ENCODE measurements around the gene ITPR1.

Gene ITPR1

GRCh38 chr3:4751029-4751501, 257.9 kb downstream of the ITPR1 start:
- Histone ChIP-seq H3K4me3 (ENCODE audit: low read depth, low read length) (no peak overlapping the region), H3K27me3 (ENCODE audit: control insufficient read depth, insufficient read depth, low read length) (no peaks in the 10 kb centered on the region), H3K4me1 (ENCODE audit: control insufficient read depth, insufficient read depth, low read length) (peaks cover 6% of the 10 kb centered on the region), H3K9me3 (ENCODE audit: control insufficient read depth, insufficient read depth, low read length) (no peaks in the 10 kb centered on the region), H3K9ac (ENCODE audit: low read depth, low read length) (no peak overlapping the region), H3K36me3 (ENCODE audit: control insufficient read depth, insufficient read depth, low read length) (no peaks in the 10 kb centered on the region)

GRCh38 chr3:4751502-4752101, 258.5 kb downstream of the ITPR1 start:
- Histone ChIP-seq H3K9me3 (ENCODE audit: control insufficient read depth, insufficient read depth, low read length) (no peaks in the 10 kb centered on the region), H3K4me3 (ENCODE audit: low read depth, low read length) (no peak overlapping the region), H3K9ac (ENCODE audit: low read depth, low read length) (no peak overlapping the region), H3K36me3 (ENCODE audit: control insufficient read depth, insufficient read depth, low read length) (no peaks in the 10 kb centered on the region), H3K27me3 (ENCODE audit: control insufficient read depth, insufficient read depth, low read length) (no peaks in the 10 kb centered on the region), H3K4me1 (ENCODE audit: control insufficient read depth, insufficient read depth, low read length) (peaks cover 6% of the 10 kb centered on the region)

- Histone ChIP-seq H3K9me3 (ENCODE audit: control insufficient read depth, insufficient read depth, low read length) (no peaks in the 10 kb centered on the region), H3K4me1 (ENCODE audit: control insufficient read depth, insufficient read depth, low read length) (peaks cover 6% of the 10 kb centered on the region), H3K36me3 (ENCODE audit: control insufficient read depth, insufficient read depth, low read length) (no peaks in the 10 kb centered on the region), H3K27me3 (ENCODE audit: control insufficient read depth, insufficient read depth, low read length) (no peaks in the 10 kb centered on the region), H3K4me3 (ENCODE audit: low read depth, low read length) (no peak overlapping the region), H3K9ac (ENCODE audit: low read depth, low read length) (no peak overlapping the region)
Measured at GRCh38 chr3:4752201-4753072, 259.3 kb downstream of the ITPR1 start.

- H3K36me3 ChIP-seq (ENCODE audit: control insufficient read depth, insufficient read depth, low read length), result no peaks in the 10 kb centered on the region
- H3K9ac ChIP-seq (ENCODE audit: low read depth, low read length), result no peak overlapping the region
- peaks cover 6% of the 10 kb centered on the region for H3K4me1 ChIP-seq (ENCODE audit: control insufficient read depth, insufficient read depth, low read length)
- H3K9me3 ChIP-seq (ENCODE audit: control insufficient read depth, insufficient read depth, low read length), result no peaks in the 10 kb centered on the region
- H3K27me3 ChIP-seq (ENCODE audit: control insufficient read depth, insufficient read depth, low read length), result no peaks in the 10 kb centered on the region
- H3K4me3 ChIP-seq (ENCODE audit: low read depth, low read length), result no peak overlapping the region
Measured at GRCh38 chr3:4753073-4753691, 260.0 kb downstream of the ITPR1 start.

- H3K27me3 ChIP-seq (ENCODE audit: control insufficient read depth, insufficient read depth, low read length), result no peaks in the 10 kb centered on the region
- H3K9ac ChIP-seq (ENCODE audit: low read depth, low read length), result no peak overlapping the region
- no peaks in the 10 kb centered on the region for H3K36me3 ChIP-seq (ENCODE audit: control insufficient read depth, insufficient read depth, low read length)
- peaks cover 6% of the 10 kb centered on the region for H3K4me1 ChIP-seq (ENCODE audit: control insufficient read depth, insufficient read depth, low read length)
- H3K9me3 ChIP-seq (ENCODE audit: control insufficient read depth, insufficient read depth, low read length), result no peaks in the 10 kb centered on the region
- H3K4me3 ChIP-seq (ENCODE audit: low read depth, low read length), result no peak overlapping the region
Measured at GRCh38 chr3:4754180-4755086, 261.3 kb downstream of the ITPR1 start.

- Histone ChIP-seq H3K9me3 (ENCODE audit: control insufficient read depth, insufficient read depth, low read length) (no peaks in the 10 kb centered on the region), H3K4me1 (ENCODE audit: control insufficient read depth, insufficient read depth, low read length) (peaks cover 4% of the 10 kb centered on the region), H3K36me3 (ENCODE audit: control insufficient read depth, insufficient read depth, low read length) (no peaks in the 10 kb centered on the region), H3K9ac (ENCODE audit: low read depth, low read length) (no peak overlapping the region), H3K4me3 (ENCODE audit: low read depth, low read length) (no peak overlapping the region), H3K27me3 (ENCODE audit: control insufficient read depth, insufficient read depth, low read length) (no peaks in the 10 kb centered on the region)
Measured at GRCh38 chr3:4755566-4755965, 262.4 kb downstream of the ITPR1 start.

- H3K9ac ChIP-seq (ENCODE audit: low read depth, low read length), result no peak overlapping the region
- no peak overlapping the region for H3K4me3 ChIP-seq (ENCODE audit: low read depth, low read length)
- no peaks in the 10 kb centered on the region for H3K9me3 ChIP-seq (ENCODE audit: control insufficient read depth, insufficient read depth, low read length)
- H3K4me1 ChIP-seq (ENCODE audit: control insufficient read depth, insufficient read depth, low read length), result no peaks in the 10 kb centered on the region
- H3K36me3 ChIP-seq (ENCODE audit: control insufficient read depth, insufficient read depth, low read length), result no peaks in the 10 kb centered on the region
- H3K27me3 ChIP-seq (ENCODE audit: control insufficient read depth, insufficient read depth, low read length), result no peaks in the 10 kb centered on the region
Measured at GRCh38 chr3:4756057-4756775, 263.1 kb downstream of the ITPR1 start.

GRCh38 chr3:4756855-4757574, 263.9 kb downstream of the ITPR1 start:
- Histone ChIP-seq H3K4me1 (ENCODE audit: control insufficient read depth, insufficient read depth, low read length) (no peaks in the 10 kb centered on the region), H3K27me3 (ENCODE audit: control insufficient read depth, insufficient read depth, low read length) (no peaks in the 10 kb centered on the region), H3K36me3 (ENCODE audit: control insufficient read depth, insufficient read depth, low read length) (no peaks in the 10 kb centered on the region), H3K9me3 (ENCODE audit: control insufficient read depth, insufficient read depth, low read length) (no peaks in the 10 kb centered on the region), H3K9ac (ENCODE audit: low read depth, low read length) (no peak overlapping the region), H3K4me3 (ENCODE audit: low read depth, low read length) (no peak overlapping the region)

- Histone ChIP-seq H3K27me3 (ENCODE audit: control insufficient read depth, insufficient read depth, low read length) (no peaks in the 10 kb centered on the region), H3K9me3 (ENCODE audit: control insufficient read depth, insufficient read depth, low read length) (no peaks in the 10 kb centered on the region)
Measured at GRCh38 chr3:4757575-4758248, 264.6 kb downstream of the ITPR1 start.

GRCh38 chr3:4758249-4758860, 265.2 kb downstream of the ITPR1 start:
- Histone ChIP-seq H3K9me3 (ENCODE audit: control insufficient read depth, insufficient read depth, low read length) (no peaks in the 10 kb centered on the region), H3K9ac (ENCODE audit: low read depth, low read length) (no peak overlapping the region), H3K4me3 (ENCODE audit: low read depth, low read length) (no peak overlapping the region), H3K27me3 (ENCODE audit: control insufficient read depth, insufficient read depth, low read length) (no peaks in the 10 kb centered on the region), H3K4me1 (ENCODE audit: control insufficient read depth, insufficient read depth, low read length) (no peaks in the 10 kb centered on the region), H3K36me3 (ENCODE audit: control insufficient read depth, insufficient read depth, low read length) (no peaks in the 10 kb centered on the region)

More at GRCh38 chr3:4757575-4758248, 264.6 kb downstream of the ITPR1 start:
- Histone ChIP-seq H3K4me1 (ENCODE audit: control insufficient read depth, insufficient read depth, low read length) (no peaks in the 10 kb centered on the region), H3K9ac (ENCODE audit: low read depth, low read length) (no peak overlapping the region), H3K4me3 (ENCODE audit: low read depth, low read length) (no peak overlapping the region), H3K36me3 (ENCODE audit: control insufficient read depth, insufficient read depth, low read length) (no peaks in the 10 kb centered on the region)

Measured in iPS-15b (cell line).